ENCODE results near the gene UPB1. TPM values are rescaled to one million over a fixed set of nuclear protein-coding genes. Genes with fewer than 3 reads are reported as not detected.

UPB1 gene
- total and polyA plus RNA-seq, 4 donors = 0.87 to 4.5 (median 3.0) TPM

DNA sequence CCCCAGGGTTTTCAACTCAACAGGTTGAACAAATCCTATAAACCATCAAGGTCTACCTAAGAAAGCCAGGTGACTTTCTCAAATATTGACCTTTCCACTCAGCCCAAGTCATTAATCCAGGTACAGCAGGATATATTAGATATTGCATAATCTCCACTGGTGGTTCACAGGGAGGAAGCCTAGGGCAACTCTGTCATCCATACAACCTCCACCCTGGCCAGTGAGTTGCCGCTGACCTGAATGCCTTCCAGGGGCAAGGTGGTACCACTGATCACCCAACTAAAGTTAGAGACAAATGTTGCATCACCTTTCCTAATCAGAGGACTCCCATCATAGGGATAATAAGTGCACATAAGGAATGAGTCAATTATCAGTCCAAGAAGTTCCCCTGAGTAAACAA lies 36.9 kb downstream of the UPB1 start:
- ATAC-seq (ENCODE audit: insufficient read depth, low FRiP score) (peak; percentile 41), DNase-seq (peak in 2 of 3 donors; percentile 13 to 39)
- Histone ChIP-seq H3K27me3 (ENCODE audit: control insufficient read depth in 3 of 3, insufficient read depth in 3 of 3, low read length in 2 of 3) (no peaks in the 10 kb centered on the region), H3K9me3 (ENCODE audit: control insufficient read depth in 4 of 4, insufficient read depth in 3 of 4, low read length in 3 of 4) (no peaks in the 10 kb centered on the region), H3K9ac (ENCODE audit: insufficient read depth in 1 of 2, low read length in 2 of 2) (no peak overlapping the region), H3K4me3 (no peak overlapping the region), H3K27ac (ENCODE audit: low read depth in 1 of 2, low read length in 1 of 2) (no peak overlapping the region), H3K36me3 (ENCODE audit: control insufficient read depth in 4 of 4, insufficient read depth in 4 of 4, low read length in 4 of 4) (no peaks in the 10 kb centered on the region), H3K4me1 (ENCODE audit: control insufficient read depth in 5 of 5, insufficient read depth in 5 of 5, low read length in 5 of 5) (peaks cover 0 to 12% (median 0%) of the 10 kb centered on the region in 5 donors)
- TF ChIP-seq CTCF (IDR thresholded peaks at IDR 0.05; ENCODE audit: control extremely low read depth, extremely low read depth) = no peak
- 74 to 75% methylated on average over 1 of the region's 1 CpG for WGBS, 2 donors

- 96 to 97% methylated on average over 4 of the region's 4 CpGs for WGBS, 2 donors
- no peak for DNase-seq
- Histone ChIP-seq H3K4me3 (no peak overlapping the region), H3K9ac (ENCODE audit: insufficient read depth in 1 of 2, low read length in 2 of 2) (no peak overlapping the region), H3K4me1 (ENCODE audit: control insufficient read depth in 5 of 5, insufficient read depth in 5 of 5, low read length in 5 of 5) (peaks cover 0 to 12% (median 0%) of the 10 kb centered on the region in 5 donors), H3K9me3 (ENCODE audit: control insufficient read depth in 4 of 4, insufficient read depth in 3 of 4, low read length in 3 of 4) (no peaks in the 10 kb centered on the region), H3K27me3 (ENCODE audit: control insufficient read depth in 3 of 3, insufficient read depth in 3 of 3, low read length in 2 of 3) (no peaks in the 10 kb centered on the region), H3K36me3 (ENCODE audit: control insufficient read depth in 4 of 4, insufficient read depth in 4 of 4, low read length in 4 of 4) (peaks cover 1 to 8% (median 4%) of the 10 kb centered on the region in 4 donors), H3K27ac (ENCODE audit: low read depth in 1 of 2, low read length in 1 of 2) (no peak overlapping the region)
- TF ChIP-seq CTCF (IDR thresholded peaks at IDR 0.05; ENCODE audit: control extremely low read depth, extremely low read depth) = no peak
- ATAC-seq (ENCODE audit: insufficient read depth, low FRiP score) = no peak
Measured at GRCh38 chr22:24535348-24535747, 40.2 kb downstream of the UPB1 start.

- no peaks in the 10 kb centered on the region for H3K9me3 ChIP-seq (ENCODE audit: control insufficient read depth in 4 of 4, insufficient read depth in 3 of 4, low read length in 3 of 4)
- peaks cover 6 to 16% (median 10%) of the 10 kb centered on the region in 4 donors for H3K36me3 ChIP-seq (ENCODE audit: control insufficient read depth in 4 of 4, insufficient read depth in 4 of 4, low read length in 4 of 4)
- no peaks in the 10 kb centered on the region for H3K27me3 ChIP-seq (ENCODE audit: control insufficient read depth in 3 of 3, insufficient read depth in 3 of 3, low read length in 2 of 3)
- 79 to 90% methylated on average over 3 of the region's 3 CpGs for WGBS, 2 donors
- DNase-seq (no peak), ATAC-seq (ENCODE audit: insufficient read depth, low FRiP score) (no peak)
- no peak overlapping the region for H3K4me3 ChIP-seq
- H3K9ac ChIP-seq (ENCODE audit: insufficient read depth in 1 of 2, low read length in 2 of 2) = no peak overlapping the region
- no peak for TF ChIP-seq CTCF (IDR thresholded peaks at IDR 0.05; ENCODE audit: control extremely low read depth, extremely low read depth)
- H3K4me1 ChIP-seq (ENCODE audit: control insufficient read depth in 5 of 5, insufficient read depth in 5 of 5, low read length in 5 of 5) = peaks cover 0 to 12% (median 0%) of the 10 kb centered on the region in 5 donors
- no peak overlapping the region for H3K27ac ChIP-seq (ENCODE audit: low read depth in 1 of 2, low read length in 1 of 2)
Measured at GRCh38 chr22:24536089-24536488, 41.0 kb downstream of the UPB1 start.

GRCh38 chr22:24540470-24540869 lies 45.3 kb downstream of the UPB1 start:
- no peak overlapping the region for H3K27ac ChIP-seq (ENCODE audit: low read depth in 1 of 2, low read length in 1 of 2)
- peaks cover 15 to 48% (median 35%) of the 10 kb centered on the region in 4 donors for H3K36me3 ChIP-seq (ENCODE audit: control insufficient read depth in 4 of 4, insufficient read depth in 4 of 4, low read length in 4 of 4)
- no peaks in the 10 kb centered on the region for H3K27me3 ChIP-seq (ENCODE audit: control insufficient read depth in 3 of 3, insufficient read depth in 3 of 3, low read length in 2 of 3)
- WGBS, 2 donors = 91 to 98% methylated on average over 2 of the region's 2 CpGs
- H3K9ac ChIP-seq (ENCODE audit: insufficient read depth in 1 of 2, low read length in 2 of 2) = no peak overlapping the region
- no peak for ATAC-seq (ENCODE audit: insufficient read depth, low FRiP score)
- no peak for DNase-seq
- H3K4me3 ChIP-seq = no peak overlapping the region
- H3K9me3 ChIP-seq (ENCODE audit: control insufficient read depth in 4 of 4, insufficient read depth in 3 of 4, low read length in 3 of 4) = no peaks in the 10 kb centered on the region
- no peak for TF ChIP-seq CTCF (IDR thresholded peaks at IDR 0.05; ENCODE audit: control extremely low read depth, extremely low read depth)
- peaks cover 0 to 11% (median 7%) of the 10 kb centered on the region in 5 donors for H3K4me1 ChIP-seq (ENCODE audit: control insufficient read depth in 5 of 5, insufficient read depth in 5 of 5, low read length in 5 of 5)

All from lung (tissue), 12 donors.